ENCODE results near the gene LUZP1.

Gene LUZP1

DNA sequence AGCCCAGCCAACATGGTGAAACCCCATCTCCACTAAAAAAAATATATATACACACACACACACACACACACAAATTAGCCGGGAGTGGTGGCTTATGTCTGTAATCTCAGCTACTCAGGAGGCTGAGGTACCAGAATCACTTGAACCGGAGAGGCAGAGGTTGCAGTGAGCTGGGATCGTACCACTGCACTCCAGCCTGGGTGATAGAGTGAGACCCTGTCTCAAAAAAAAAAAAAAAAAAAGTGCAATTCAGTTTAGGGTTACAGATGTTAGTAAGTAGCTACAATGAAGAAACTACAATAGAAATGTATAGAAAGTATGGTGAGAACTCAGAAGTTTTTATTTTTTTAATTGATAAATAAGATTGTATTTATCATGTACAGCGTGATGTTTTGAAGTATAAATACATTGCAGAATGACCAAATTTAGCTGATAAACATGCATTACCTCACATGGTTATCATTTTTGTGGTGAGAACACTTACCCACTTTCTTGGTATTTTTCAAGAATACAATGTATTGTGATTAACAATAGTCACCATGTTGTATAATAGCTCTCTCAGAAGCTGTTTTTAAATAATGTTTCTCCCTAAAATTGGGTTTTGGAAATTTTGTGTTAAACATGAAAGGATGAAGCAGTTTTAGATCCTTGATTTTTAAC lies 131.4 kb downstream of the LUZP1 start:
- Histone ChIP-seq H3K9me3 (ENCODE audit: control insufficient read depth, low read length) (no peaks in the 10 kb centered on the region), H3K4me1 (ENCODE audit: control insufficient read depth, insufficient read depth, low read length) (peaks cover 5% of the 10 kb centered on the region), H3K4me3 (ENCODE audit: low read length) (no peak overlapping the region), H3K36me3 (ENCODE audit: control insufficient read depth, insufficient read depth, low read length, severe bottlenecking) (no peaks in the 10 kb centered on the region), H3K27me3 (replicated peaks; ENCODE audit: control insufficient read depth, insufficient read depth, low read length) (no peaks in the 10 kb centered on the region), H3K9ac (ENCODE audit: low read length) (no peak overlapping the region)
- DNase-seq (ENCODE audit: low read depth): peak; percentile 14

DNA sequence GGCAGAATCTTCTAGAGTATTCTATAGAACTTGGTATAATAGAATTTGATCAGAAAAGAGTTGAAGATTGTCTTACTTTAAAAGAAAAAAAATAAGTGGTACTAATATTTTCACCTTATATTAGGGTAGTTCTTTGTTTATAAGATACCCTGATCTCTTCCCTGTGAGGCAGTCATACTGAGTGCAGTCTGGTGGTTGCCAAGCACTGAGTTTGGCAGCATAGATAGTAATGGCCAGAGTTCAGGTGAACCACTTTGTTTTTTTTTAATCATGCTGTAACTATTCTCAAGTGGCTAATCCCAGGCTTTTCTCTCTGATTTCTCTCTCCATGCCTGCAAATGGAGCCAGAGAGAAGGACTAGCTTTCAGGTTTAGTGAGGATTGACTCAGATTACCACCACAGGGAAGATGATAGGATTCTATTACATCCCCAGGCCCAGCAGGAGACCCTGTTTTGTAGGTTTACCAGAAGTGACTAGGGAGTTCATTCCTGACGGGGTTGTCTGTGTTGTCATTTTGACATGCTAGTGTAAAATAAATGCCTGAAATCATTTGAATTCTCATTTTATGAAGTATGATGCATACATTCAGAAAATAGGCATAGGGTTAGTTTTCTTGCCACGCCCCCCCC lies 132.7 kb downstream of the LUZP1 start:
- Histone ChIP-seq H3K27me3 (replicated peaks; ENCODE audit: control insufficient read depth, insufficient read depth, low read length) (no peaks in the 10 kb centered on the region), H3K9me3 (ENCODE audit: control insufficient read depth, low read length) (no peaks in the 10 kb centered on the region), H3K4me1 (ENCODE audit: control insufficient read depth, insufficient read depth, low read length) (peaks cover 5% of the 10 kb centered on the region), H3K9ac (ENCODE audit: low read length) (no peak overlapping the region), H3K4me3 (ENCODE audit: low read length) (no peak overlapping the region), H3K36me3 (ENCODE audit: control insufficient read depth, insufficient read depth, low read length, severe bottlenecking) (no peaks in the 10 kb centered on the region)
- no peak for DNase-seq (ENCODE audit: low read depth)
